Brain microvascular endothelial cell (primary cell): ENCODE measurements around the gene LRRC7.
A peak's percentile ranks its signal among the peaks of the same experiment; 100 is the strongest.

ENCODE experiments used
- DNase-seq: peaks from one replicate; pipeline ENCODE4 v3.0.0-alpha.2; 2020
- H3K27ac ChIP-seq: fragments of 250-450 bp; sonication (Bioruptor Pico); 2 replicates; pipeline ENCODE4 v1.5.1; 2020; ENCODE audit warnings: mild to moderate bottlenecking, moderate library complexity
- H3K27me3 ChIP-seq: fragments of 250-450 bp; sonication (Bioruptor Pico); replicated peaks from 2 replicates; pipeline ENCODE4 v1.5.1; 2020; ENCODE audit warnings: mild to moderate bottlenecking
- H3K36me3 ChIP-seq: fragments of 250-450 bp; sonication (Bioruptor Pico); replicated peaks from 2 replicates; pipeline ENCODE4 v1.5.1; 2020; ENCODE audit warnings: mild to moderate bottlenecking
- H3K4me3 ChIP-seq: 2 replicates; pipeline ENCODE4 v1.5.1; 2011; ENCODE audit warnings: low read depth, mild to moderate bottlenecking, control low read depth, low read length, moderate library complexity
- in situ Hi-C: cut with HindIII; loops from 2 replicates; pipeline ENCODE4 v1.10.0; 2017; ENCODE audit warnings: low sequenced_read_pairs, low pct_ligation_motif_present
- TF ChIP-seq, protein P1 (sequence below): IDR thresholded peaks from 2 replicates; pipeline ENCODE4 v1.5.1; 2011; ENCODE audit warnings: low read depth, mild to moderate bottlenecking, moderate library complexity, low read length, control low read depth, inconsistent platforms; ENCODE audit errors: missing control alignments

LRRC7 gene

DNA sequence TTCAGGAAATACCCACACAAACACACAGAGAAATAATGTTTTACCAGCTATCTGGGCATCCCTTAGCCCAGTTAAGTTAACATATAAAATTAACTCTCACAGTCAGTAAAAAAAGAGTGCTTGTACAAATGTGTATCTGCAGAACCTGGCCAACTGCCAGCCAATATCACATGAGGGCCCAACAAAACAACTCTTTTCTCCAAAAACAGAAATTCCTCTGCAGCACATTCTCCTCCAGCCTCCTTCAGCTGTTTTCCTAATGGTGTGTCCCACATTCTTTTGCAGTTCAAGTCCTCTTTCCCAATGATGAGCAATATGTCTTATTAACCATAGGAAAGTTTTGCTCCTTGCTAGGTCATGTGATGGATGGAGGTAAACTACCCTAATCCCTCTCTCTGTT, 75.5 kb downstream of the LRRC7 start:
- DNase-seq: no peak
- no peak overlapping the region for H3K4me3 ChIP-seq
- TF ChIP-seq, protein P1, sequence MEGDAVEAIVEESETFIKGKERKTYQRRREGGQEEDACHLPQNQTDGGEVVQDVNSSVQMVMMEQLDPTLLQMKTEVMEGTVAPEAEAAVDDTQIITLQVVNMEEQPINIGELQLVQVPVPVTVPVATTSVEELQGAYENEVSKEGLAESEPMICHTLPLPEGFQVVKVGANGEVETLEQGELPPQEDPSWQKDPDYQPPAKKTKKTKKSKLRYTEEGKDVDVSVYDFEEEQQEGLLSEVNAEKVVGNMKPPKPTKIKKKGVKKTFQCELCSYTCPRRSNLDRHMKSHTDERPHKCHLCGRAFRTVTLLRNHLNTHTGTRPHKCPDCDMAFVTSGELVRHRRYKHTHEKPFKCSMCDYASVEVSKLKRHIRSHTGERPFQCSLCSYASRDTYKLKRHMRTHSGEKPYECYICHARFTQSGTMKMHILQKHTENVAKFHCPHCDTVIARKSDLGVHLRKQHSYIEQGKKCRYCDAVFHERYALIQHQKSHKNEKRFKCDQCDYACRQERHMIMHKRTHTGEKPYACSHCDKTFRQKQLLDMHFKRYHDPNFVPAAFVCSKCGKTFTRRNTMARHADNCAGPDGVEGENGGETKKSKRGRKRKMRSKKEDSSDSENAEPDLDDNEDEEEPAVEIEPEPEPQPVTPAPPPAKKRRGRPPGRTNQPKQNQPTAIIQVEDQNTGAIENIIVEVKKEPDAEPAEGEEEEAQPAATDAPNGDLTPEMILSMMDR: no peak
- H3K27me3 ChIP-seq: no peaks in the 10 kb centered on the region
- H3K36me3 ChIP-seq: no peaks in the 10 kb centered on the region
- in situ Hi-C loops: no loop called here
- H3K27ac ChIP-seq: no peak overlapping the region

DNA sequence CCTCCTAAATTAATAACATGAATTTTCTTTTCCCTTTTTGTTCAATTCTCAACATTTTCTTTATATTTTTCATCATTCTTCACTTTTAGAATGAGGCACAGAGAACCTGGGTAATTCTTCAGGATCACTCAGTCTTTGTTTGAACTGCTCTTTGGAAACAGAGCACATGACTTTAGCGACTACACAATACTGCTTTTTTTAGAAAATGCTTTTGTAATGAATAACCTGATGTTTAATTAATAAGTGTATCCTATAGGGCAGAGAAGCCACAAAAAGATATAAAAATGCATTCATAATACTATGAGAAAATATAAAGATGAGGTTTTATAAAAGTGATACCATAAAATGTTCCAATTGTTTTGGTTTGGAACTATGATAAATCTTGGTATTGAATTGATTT, 77.8 kb downstream of the LRRC7 start:
- TF ChIP-seq, protein P1: no peak
- DNase-seq: no peak
- Histone ChIP-seq H3K4me3 (no peak overlapping the region), H3K36me3 (no peaks in the 10 kb centered on the region), H3K27me3 (no peaks in the 10 kb centered on the region), H3K27ac (no peak overlapping the region)
- in situ Hi-C loops: no loop called here

DNA sequence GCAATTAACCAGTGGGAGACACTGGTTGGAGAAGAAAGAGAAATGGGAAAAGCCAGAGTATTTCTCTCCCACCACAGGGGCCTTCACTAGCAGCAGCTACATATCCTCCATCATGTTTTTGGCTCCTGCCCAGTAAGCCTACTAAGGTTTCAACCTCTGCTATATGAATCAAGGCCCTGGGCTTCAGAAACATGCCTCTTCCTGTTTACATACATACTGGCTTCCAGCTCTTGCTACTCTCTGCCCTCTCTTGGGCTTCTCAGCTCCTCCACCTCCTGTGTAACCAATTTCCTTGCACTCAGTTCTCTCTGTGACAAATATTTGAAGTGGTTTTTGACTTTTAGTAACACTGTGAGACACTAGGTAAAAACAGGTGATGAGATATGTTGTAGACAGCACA, 80.8 kb downstream of the LRRC7 start:
- Histone ChIP-seq H3K4me3 (no peak overlapping the region), H3K27ac (no peak overlapping the region), H3K27me3 (no peaks in the 10 kb centered on the region), H3K36me3 (no peaks in the 10 kb centered on the region)
- DNase-seq: peak; percentile 27
- TF ChIP-seq, protein P1: no peak
- in situ Hi-C loops: no loop called here

DNA sequence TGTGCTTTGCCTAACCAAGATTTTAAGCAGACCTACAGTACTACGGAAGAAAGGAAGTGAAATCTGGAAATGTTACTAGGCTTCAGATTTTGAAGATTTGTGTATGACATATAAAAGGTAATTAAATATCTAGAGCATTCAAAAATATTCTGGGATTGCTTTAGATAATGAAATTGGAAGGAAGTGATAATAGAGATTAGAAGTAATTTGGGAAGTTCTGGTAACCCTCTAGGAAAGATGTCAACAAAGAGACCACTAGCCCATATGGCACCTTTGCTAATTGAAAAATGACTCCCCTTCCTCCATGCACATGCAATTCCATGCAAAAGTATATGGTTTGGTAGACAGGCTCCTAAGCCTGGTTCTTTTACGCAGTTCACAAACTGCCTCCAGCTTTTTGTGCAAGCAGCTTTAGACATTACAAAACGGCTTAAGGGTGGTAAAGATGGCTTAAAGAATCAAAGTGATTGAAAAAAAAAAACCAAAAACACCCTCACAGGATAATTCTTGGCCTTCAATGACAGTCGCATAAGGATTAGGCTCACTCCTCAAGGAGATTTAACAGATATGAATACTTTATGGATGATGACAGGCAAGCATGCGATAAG, 81.8 kb downstream of the LRRC7 start:
- Histone ChIP-seq H3K4me3 (no peak overlapping the region), H3K36me3 (no peaks in the 10 kb centered on the region), H3K27ac (no peak overlapping the region), H3K27me3 (no peaks in the 10 kb centered on the region)
- in situ Hi-C loops: no loop called here
- no peak for DNase-seq
- TF ChIP-seq, protein P1: no peak

DNA sequence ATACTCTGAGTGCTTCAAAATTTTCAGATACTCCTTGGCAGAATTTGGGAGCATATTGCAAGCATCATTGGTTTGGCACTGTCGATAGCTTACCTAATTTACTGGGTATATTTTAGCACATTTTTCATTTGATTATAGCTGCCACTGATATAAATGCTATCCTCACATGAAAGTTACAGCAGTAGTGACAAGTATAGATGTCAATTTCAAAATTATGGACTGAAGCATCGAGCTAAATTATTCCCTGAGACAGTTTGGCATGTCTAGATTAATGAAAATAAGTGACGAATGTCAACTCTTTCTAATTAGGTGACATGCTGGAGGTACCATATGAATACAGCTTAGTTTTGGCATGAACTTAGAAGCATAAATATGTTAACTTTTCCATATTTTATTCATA, 83.1 kb downstream of the LRRC7 start:
- no peak overlapping the region for H3K4me3 ChIP-seq
- no peak for DNase-seq
- H3K36me3 ChIP-seq: no peaks in the 10 kb centered on the region
- TF ChIP-seq, protein P1: no peak
- in situ Hi-C loops: no loop called here
- H3K27me3 ChIP-seq: no peaks in the 10 kb centered on the region
- H3K27ac ChIP-seq: no peak overlapping the region

DNA sequence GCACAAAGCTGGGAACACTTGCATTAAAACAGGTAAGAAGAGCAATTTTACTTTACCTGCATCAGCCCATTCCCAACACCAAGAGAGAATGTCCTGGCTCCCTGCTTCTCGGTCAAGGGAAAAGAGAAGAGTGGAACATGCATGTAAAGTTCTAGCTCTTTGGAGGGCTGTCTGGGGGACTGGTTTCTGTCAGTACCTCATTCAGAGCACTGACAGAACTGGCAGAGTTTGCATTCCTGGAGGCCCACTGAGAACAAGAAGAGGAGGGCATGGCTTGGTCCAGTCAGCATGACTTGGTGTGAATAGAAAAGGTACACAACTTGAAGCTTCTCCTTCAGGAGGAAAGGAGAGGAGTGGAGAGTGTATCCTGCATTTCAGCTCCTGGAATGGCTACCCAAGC, 83.9 kb downstream of the LRRC7 start:
- H3K27me3 ChIP-seq: no peaks in the 10 kb centered on the region
- TF ChIP-seq, protein P1: no peak
- H3K27ac ChIP-seq: no peak overlapping the region
- DNase-seq: no peak
- in situ Hi-C loops: no loop called here
- no peaks in the 10 kb centered on the region for H3K36me3 ChIP-seq
- no peak overlapping the region for H3K4me3 ChIP-seq
